KMS-11 (cell line): ENCODE data around the gene AP1B1.

ENCODE experiments used
- H2AFZ ChIP-seq: fragments of 200-600 bp; sonication (generic); 2 replicates; pipeline ENCODE4 v1.6.1; 2016; ENCODE audit warnings: antibody characterized with exemption, mixed run types, low read depth
- H3K27ac ChIP-seq: fragments of 200-600 bp; sonication (generic); 2 replicates; pipeline ENCODE4 v1.6.1; 2016; ENCODE audit warnings: mild to moderate bottlenecking, mixed run types
- H3K27me3 ChIP-seq: fragments of 200-600 bp; sonication (generic); 2 replicates; pipeline ENCODE4 v1.6.1; 2017; ENCODE audit warnings: mild to moderate bottlenecking, low read depth, mixed run types, moderate library complexity; ENCODE audit not compliant: insufficient read depth
- H3K36me3 ChIP-seq: fragments of 200-600 bp; sonication (generic); 2 replicates; pipeline ENCODE4 v1.6.1; 2017; ENCODE audit warnings: mild to moderate bottlenecking, mixed run types; ENCODE audit not compliant: insufficient read depth
- H3K4me1 ChIP-seq: fragments of 200-600 bp; sonication (generic); 2 replicates; pipeline ENCODE4 v1.6.1; 2016; ENCODE audit warnings: mild to moderate bottlenecking, low read depth, mixed run types; ENCODE audit not compliant: poor library complexity, severe bottlenecking
- H3K4me2 ChIP-seq: fragments of 200-600 bp; sonication (generic); 2 replicates; pipeline ENCODE4 v1.7.0; 2016; ENCODE audit warnings: mild to moderate bottlenecking, mixed run types
- H3K4me3 ChIP-seq: fragments of 200-600 bp; sonication (generic); IDR thresholded peaks from 2 replicates; pipeline ENCODE4 v1.6.1; 2017; ENCODE audit warnings: low read depth, low read length, mixed read lengths; ENCODE audit not compliant: insufficient read depth
- H3K79me2 ChIP-seq: fragments of 200-600 bp; sonication (generic); 2 replicates; pipeline ENCODE4 v1.6.1; 2016; ENCODE audit warnings: low read depth, mixed run types; ENCODE audit not compliant: insufficient read depth
- H3K9ac ChIP-seq: fragments of 200-600 bp; sonication (generic); 2 replicates; pipeline ENCODE4 v1.6.1; 2016; ENCODE audit warnings: mild to moderate bottlenecking, mixed run types
- H4K20me1 ChIP-seq: fragments of 200-600 bp; sonication (generic); 2 replicates; pipeline ENCODE4 v1.6.1; 2016; ENCODE audit warnings: mild to moderate bottlenecking, mixed run types; ENCODE audit not compliant: insufficient read depth
- CTCF ChIP-seq: fragments of 200-600 bp; sonication (generic); conservative IDR thresholded peaks from 2 replicates; pipeline ENCODE4 v1.6.1; 2017; ENCODE audit warnings: low read depth, mild to moderate bottlenecking, antibody characterized with exemption, low read length, moderate library complexity, mixed read lengths

Gene AP1B1

GRCh38 chr22:29323641-29324040 lies 64.7 kb downstream of the AP1B1 start:
- Histone ChIP-seq H3K27me3 (no peaks in the 10 kb centered on the region), H2AFZ (no peak overlapping the region), H4K20me1 (no peaks in the 10 kb centered on the region), H3K4me2 (no peak overlapping the region), H3K79me2 (no peaks in the 10 kb centered on the region), H3K9ac (no peak overlapping the region), H3K4me3 (no peak overlapping the region), H3K4me1 (no peaks in the 10 kb centered on the region), H3K27ac (no peak overlapping the region), H3K36me3 (no peaks in the 10 kb centered on the region)
- no peak for TF ChIP-seq CTCF

- Histone ChIP-seq H3K4me3 (no peak overlapping the region), H4K20me1 (no peaks in the 10 kb centered on the region), H3K36me3 (no peaks in the 10 kb centered on the region), H3K9ac (no peak overlapping the region), H3K79me2 (no peaks in the 10 kb centered on the region), H2AFZ (no peak overlapping the region), H3K27me3 (no peaks in the 10 kb centered on the region), H3K4me1 (no peaks in the 10 kb centered on the region), H3K4me2 (no peak overlapping the region), H3K27ac (no peak overlapping the region)
- no peak for TF ChIP-seq CTCF
These were observed 67.8 kb downstream of the AP1B1 start for GRCh38 chr22:29320546-29320945.

GRCh38 chr22:29319072-29319471 lies 69.3 kb downstream of the AP1B1 start:
- H3K27ac ChIP-seq, result no peak overlapping the region
- no peak overlapping the region for H3K9ac ChIP-seq

GRCh38 chr22:29317827-29318454 lies 70.4 kb downstream of the AP1B1 start:
- TF ChIP-seq CTCF, result no peak
- Histone ChIP-seq H2AFZ (no peak overlapping the region), H3K36me3 (no peaks in the 10 kb centered on the region), H3K9ac (no peak overlapping the region), H3K4me1 (no peaks in the 10 kb centered on the region), H4K20me1 (no peaks in the 10 kb centered on the region), H3K79me2 (no peaks in the 10 kb centered on the region), H3K27me3 (peaks cover 5% of the 10 kb centered on the region; the same call in 1 of the 2 replicates), H3K4me3 (no peak overlapping the region), H3K27ac (no peak overlapping the region), H3K4me2 (no peak overlapping the region)

More at GRCh38 chr22:29319072-29319471, 69.3 kb downstream of the AP1B1 start:
- Histone ChIP-seq H3K4me1 (no peaks in the 10 kb centered on the region), H3K27me3 (peaks cover 5% of the 10 kb centered on the region; the same call in 1 of the 2 replicates), H3K36me3 (no peaks in the 10 kb centered on the region), H3K4me2 (no peak overlapping the region), H2AFZ (no peak overlapping the region), H3K4me3 (no peak overlapping the region), H4K20me1 (no peaks in the 10 kb centered on the region), H3K79me2 (no peaks in the 10 kb centered on the region)
- no peak for TF ChIP-seq CTCF
